Sciatic nerve (tissue), 2 donors: Measurements from ENCODE around the gene FRMPD2. TPM values are rescaled to one million over a fixed set of nuclear protein-coding genes. Genes with fewer than 3 reads are reported as not detected.
A peak's percentile ranks its signal among the peaks of the same experiment; 100 is the strongest.
"Not testable (repeated sequence)": the region's sequence is repeated elsewhere in the genome, so short reads cannot be mapped to it uniquely, and the experiment has no call there.

ENCODE experiments used
- ATAC-seq: fragments of 200-7000 bp; cut with Tn5 transposase; one replicate; pipeline ENCODE4 v1.9.1; 2020; ENCODE audit warnings: mild to moderate bottlenecking, moderate library complexity
- DNase-seq: peaks from one replicate; pipeline ENCODE4 v3.0.0-alpha.2; 2020; ENCODE audit warnings: low spot score
- intact Hi-C: fragments of 100-400 bp; cut with DNase I; formaldehyde crosslinking; loops from one replicate; pipeline ENCODE4 v1.14.2; 2022
- total RNA-seq: library from RNA; stranded (reverse); fragmentation: NEBNext Ultra II Directional; extraction: Animal tissue kit (Norgen Biotek cat#: 25700); gene quantifications from one replicate; pipeline ENCODE4 v1.2.1, GENCODE V29; 2021
- donor health status: DM: no; HTN: no; CAD: no.
- donor health status: DM: no; HTN: no; CAD: no.

Gene FRMPD2
- total RNA-seq, 1 donor from 2014 or later = 0.13 TPM

DNA sequence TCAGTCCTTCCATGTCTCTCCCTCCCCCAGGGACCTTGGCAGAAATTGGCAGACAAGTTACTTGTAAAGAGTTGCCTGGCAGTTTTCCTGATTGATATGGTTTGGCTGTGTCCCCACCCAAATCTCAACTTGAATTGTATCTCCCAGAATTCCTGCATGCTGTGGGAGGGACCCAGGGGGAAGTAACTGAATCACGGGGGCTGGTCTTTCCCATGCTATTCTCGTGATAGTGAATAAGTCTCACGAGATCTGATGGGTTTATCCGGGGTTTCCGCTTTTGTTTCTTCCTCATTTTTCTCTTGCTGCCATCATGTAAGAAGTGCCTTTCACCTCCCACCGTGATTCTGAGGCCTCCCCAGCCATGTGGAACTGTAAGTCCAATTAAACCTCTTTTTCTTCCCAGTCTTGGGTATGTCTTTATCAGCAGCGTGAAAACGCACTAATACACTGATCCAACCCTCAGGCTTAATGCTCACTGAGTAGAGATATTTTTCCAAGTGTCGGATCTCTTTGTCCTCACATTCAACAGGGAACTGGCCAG lies 88.2 kb downstream of the FRMPD2 start:
- DNase-seq, intact Hi-C loops, ATAC-seq: not testable (repeated sequence)

DNA sequence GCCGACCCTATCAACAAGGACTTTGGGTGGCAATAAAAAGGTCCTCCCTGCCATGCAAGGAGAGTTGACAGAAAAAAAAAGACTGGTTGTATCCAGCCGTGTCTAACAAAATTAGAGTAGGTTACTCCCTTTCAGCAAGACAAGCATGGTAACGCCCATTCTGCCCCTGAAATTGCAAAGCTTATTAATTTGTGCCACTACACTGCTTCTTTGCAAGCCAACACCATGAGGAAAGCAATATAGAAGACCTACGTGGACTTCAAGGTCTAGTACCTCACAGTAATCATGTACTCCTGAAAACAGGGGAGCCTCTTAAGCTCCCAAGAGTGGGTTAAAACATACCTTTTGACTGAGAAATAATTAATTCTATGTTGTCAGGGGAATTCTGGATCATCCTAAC lies 90.3 kb downstream of the FRMPD2 start:
- intact Hi-C loops = no loop called here
- DNase-seq (no peak), ATAC-seq (no peak)

DNA sequence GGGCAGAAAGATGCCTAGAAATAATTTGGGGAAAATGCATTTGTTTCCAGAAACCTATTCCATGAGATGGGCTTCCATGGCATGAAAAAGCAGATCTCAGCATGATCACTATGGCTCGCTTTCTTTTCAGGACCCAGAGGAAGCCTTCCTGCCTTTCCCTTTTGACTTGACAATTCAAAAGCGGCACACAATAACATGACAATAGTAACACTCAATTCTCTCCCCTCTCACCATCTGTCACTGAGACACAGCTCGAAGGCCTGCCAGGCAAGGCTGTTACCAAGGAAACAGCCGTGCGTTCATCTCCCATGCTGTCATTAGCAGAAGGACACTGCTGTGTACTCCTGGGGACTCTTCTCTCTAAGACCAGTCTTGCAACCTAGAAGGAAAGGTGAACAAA lies 101.8 kb downstream of the FRMPD2 start:
- intact Hi-C loops, ATAC-seq, DNase-seq: not testable (repeated sequence)

DNA sequence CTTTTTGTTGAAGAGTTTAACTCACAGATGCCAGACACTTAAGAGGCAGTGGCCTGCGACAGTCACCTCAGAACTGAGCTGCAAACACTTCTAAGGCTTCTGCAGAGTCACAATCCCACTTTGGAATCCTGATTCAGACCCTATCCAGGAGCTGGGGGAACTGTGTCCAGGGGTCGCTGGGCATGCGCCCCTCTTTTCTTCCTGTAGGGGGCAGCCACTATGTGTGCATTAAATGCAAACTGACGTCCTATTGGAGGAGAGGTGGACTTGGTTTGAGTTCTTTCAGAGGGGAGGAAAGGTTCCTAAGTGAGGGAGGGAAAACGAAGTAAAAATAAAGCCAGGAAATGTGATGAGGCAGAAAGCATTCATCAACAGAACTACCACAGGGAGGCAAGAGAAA lies 113.8 kb downstream of the FRMPD2 start:
- ATAC-seq, intact Hi-C loops: not testable (repeated sequence)

DNA sequence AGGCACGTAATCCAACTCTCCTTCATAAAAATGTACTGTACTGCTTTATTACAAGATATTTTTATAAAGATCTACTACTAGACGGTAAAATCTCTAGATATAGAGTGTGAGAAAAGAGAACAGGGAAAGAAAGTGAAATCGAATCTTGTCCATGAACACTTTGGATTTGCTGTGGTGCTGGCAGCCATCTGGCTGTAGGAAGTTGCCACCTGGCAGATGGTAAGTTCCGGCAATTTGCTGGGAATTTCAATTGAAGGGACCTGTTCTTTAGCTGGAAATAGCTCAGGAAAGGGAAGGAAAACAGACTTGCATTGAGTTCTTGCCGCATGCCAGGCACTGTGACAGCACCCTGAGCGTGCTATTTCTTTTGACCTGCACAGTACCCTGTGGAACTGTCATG lies 114.3 kb downstream of the FRMPD2 start:
- ATAC-seq, DNase-seq, intact Hi-C loops: not testable (repeated sequence)

More for the DNA sequence above, 113.8 kb downstream of the FRMPD2 start:
- DNase-seq = not testable (repeated sequence)

DNA sequence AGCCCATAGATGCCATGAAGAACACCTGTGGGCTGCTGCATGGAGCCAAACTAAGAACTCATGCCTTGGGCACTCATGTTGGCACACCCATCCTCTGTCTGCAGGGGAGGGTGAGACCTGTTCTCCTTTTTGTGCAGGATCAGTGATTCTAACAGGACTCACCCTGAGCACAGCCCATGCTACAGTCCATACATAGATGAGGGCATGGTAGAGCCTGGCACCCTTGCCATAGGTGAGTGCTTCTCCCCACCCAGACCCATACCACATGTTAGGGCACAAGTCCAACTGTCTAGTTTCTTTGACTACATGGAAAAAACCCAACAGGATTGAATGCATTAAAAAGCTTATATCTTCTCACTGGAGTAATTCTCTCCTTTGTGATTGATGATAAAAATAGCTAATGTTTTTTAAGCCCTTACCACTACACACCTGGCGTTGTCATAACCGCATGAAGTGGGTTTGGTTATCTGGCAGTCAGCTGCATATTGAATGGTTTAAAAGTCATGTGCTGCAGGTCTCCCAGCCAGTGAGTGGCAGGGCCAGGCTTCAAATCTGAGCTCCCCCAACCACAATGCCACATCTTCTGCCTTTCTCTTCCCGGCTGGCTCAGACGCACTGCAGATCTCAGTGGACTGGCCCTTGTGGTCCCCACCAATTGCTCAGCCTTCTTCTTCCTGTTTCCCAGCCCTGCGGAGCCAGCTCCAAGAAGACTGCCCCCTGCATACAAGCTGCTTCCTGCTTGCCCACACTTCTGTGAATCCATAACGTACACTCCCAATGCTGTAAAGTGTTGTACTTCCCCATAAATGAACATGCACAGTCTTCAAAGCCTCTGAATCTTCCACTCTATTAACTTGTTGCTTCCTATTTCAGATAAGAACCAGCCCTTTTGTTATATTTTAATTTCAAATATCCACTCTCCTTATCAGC lies 120.0 kb downstream of the FRMPD2 start:
- DNase-seq, intact Hi-C loops: not testable (repeated sequence)
- peak; percentile 50 for ATAC-seq

DNA sequence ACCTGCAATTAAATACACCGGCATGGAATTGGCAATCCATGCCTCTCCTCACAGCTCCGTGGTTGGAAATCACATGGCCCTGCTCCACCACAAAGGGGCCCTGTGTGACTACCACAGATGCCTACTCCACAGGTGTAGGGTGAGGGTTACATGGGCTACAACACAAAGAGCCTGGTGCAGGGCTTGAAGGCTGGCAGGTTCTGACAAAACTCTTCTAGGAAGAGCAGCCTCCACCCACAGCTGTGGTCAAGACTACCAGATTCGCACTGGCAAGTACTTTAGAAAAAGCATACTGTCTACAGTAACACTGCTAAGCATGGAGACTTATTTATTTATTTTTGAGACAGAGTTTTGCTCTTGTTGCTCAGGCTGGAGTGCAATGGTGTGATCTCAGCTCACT lies 126.9 kb downstream of the FRMPD2 start:
- DNase-seq, intact Hi-C loops: not testable (repeated sequence)

DNA sequence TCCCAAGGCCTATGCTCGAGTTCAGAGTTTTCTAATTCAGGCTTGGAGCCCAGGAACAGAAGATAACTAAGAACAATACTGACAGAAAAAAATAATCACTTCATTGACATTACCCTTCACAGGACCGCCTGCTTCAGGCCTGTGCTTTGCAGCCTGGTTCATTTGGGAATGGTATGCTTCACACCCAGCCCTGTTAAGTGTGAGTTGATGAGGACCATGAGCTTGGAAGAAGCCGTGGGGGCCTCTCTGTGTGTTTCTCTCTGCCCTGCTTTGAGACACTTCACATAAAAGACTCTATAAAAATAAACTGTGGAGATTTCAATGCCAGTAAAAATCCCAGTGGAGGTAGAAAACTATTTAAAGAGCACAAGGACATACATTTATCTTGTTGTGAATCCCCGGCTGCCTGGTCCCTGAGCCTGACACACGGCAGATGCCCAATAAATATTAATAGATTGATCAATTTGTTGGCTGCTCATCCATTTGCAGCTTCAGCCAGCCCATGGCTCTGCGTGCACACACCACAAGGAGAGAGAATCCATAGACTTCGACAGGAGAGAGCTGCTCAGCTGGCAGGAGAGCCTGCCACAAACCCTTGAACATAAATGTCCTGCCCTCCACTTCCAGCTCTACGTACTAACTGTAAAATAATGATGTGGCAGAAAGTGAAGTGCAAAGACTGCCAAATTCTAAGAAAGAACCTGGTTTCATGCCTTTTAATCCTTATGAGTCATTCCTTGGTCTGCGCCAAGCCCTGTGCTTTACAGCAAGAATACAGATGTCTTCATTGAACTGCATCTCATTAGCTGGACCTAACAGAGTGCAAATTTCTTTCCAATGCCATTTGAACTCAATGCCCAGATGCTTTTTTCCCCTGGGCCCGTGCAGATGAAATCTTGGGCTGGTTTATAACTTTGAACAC lies 130.5 kb downstream of the FRMPD2 start:
- intact Hi-C loops, ATAC-seq, DNase-seq: not testable (repeated sequence)

More for the DNA sequence above, 126.9 kb downstream of the FRMPD2 start:
- ATAC-seq = not testable (repeated sequence)

DNA sequence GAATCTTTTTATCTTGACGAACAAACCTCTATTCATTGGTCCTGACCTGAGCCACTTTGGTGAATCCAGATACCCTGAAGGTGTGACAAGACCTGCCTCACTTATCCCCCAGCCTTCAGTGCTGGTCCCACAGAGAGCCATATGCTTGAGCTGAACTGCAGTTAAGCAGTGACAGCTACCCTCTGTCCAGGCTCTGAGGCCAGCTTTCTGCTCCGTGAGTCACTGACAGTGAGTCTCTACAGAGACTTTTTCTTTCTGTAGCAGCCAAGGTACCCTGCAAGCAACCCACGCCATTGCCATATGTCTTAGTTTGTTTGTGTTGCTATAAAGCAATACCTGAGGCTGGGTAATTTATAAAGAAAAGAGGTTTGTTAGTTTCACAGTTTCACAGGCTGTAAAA lies 133.5 kb downstream of the FRMPD2 start:
- DNase-seq, ATAC-seq, intact Hi-C loops: not testable (repeated sequence)

DNA sequence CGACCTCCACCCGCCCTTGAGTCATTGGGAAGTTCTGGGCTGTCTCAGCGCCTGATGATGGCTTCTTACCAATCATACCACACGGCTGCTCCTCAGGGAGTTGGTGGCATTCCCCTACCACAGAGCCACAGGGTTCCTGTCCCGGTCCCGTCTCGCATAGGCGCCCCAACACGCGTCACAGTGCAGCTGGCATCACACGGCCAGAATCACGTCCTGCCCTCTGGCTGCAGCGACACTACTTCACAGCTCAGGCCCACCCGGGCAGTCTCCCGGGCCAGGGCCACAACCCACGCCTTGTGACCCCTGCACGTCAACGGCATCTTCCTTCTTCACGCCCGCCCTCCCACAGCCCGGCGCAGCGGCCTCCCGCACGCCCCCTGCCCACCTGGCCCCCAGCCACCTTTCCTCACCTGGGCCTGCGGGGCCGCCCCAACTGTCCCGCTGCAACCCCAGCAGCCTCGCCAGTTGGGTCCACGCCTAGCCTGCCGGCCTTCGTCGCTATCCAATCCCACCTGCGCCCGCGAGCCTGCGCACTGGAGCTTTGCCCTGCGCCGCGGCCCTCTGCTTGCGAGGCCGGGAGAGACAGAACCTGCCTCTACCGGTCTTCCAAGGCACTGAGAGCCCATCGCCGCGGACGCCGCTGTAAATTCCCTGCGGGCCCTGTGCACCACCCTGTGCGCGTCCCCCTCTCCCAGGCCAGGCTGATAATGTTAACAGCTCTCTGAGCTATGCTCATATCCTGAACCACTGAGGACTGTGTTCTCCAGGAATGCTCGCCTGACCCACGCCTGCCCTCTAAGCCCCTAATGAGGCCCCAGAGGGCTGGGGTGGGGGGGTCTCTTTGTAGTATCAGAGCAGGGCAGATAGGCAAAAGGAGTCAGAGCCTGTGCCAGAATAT lies 134.3 kb downstream of the FRMPD2 start:
- intact Hi-C loops, DNase-seq: not testable (repeated sequence)
- peak; percentile 75 for ATAC-seq

DNA sequence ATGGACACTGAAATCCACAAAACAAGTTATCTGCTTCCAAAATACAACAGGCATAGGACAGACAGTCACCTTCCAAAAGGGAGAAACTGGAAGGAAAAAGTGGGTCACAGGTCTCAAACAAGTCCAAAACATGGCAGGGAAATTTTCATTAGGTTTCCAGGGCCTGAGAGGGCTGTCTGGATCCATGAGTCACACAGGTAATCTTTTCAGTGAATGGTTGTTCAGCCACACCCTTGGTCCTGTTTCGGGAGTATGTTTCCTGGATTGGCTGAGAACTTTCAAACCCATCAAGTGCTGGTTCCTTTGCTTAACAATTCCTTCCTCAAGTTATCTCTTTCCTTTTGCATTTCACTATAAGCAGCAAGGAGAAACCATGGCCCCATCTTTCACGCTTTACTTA lies 145.5 kb downstream of the FRMPD2 start:
- not testable (repeated sequence) for ATAC-seq

DNA sequence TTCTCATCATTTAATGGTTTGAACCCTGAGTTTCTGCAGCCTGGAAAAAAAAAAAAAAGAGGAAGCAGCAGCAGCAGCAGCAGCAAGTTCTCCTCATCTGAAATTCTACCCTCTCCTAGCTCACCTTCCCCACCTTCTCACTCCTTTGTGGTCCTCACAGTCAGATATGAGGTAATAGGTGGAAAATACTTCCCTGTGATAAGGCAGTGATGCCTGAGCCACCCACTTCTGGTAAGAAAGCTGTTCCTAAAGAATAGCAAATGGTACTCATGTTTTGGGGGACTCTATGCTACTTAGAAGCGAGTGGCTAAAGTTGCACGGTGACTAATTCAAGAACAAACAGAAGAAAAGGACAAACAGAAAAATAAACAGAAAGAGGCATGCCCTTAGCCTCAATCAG lies 148.2 kb downstream of the FRMPD2 start:
- ATAC-seq, DNase-seq, intact Hi-C loops: not testable (repeated sequence)

More for the DNA sequence above, 145.5 kb downstream of the FRMPD2 start:
- DNase-seq, intact Hi-C loops: not testable (repeated sequence)

DNA sequence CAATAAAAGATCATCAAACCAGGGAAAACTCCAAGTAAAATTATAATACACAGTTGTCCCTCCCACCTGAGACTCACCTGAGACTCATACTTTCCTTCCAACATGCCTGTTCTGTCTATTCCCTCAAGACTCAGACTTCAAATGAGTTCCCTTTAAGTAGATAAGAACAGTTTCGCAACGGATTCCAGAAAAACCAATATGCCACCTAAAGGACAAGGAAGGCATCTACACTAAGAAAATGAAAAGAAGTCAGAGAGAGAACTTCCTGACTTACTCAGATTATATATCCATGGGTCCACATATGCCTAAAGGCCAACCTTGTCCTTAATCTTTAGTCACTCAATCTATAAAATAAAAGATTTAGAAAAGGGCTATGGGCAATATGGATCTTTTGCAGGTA lies 148.9 kb downstream of the FRMPD2 start:
- DNase-seq, intact Hi-C loops, ATAC-seq: not testable (repeated sequence)

DNA sequence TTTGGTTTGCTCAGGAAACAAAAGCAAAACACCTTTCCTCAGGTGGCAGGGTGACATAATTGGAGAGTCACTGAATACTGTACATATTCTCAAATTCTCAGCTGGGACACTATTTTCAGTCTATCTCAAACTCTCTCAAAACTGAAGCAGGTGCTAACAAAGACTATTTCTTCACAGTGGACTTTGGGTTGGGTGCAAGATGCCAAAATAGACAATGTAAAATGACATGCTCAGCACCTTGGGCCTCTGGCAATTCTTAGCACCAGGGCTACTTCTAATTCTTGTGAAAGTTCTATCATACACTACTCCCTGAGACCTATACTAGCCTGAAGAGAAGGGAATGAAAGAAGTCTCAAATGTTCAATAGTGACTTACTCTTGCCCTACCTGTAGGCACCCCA lies 151.9 kb downstream of the FRMPD2 start:
- ATAC-seq, intact Hi-C loops, DNase-seq: not testable (repeated sequence)

DNA sequence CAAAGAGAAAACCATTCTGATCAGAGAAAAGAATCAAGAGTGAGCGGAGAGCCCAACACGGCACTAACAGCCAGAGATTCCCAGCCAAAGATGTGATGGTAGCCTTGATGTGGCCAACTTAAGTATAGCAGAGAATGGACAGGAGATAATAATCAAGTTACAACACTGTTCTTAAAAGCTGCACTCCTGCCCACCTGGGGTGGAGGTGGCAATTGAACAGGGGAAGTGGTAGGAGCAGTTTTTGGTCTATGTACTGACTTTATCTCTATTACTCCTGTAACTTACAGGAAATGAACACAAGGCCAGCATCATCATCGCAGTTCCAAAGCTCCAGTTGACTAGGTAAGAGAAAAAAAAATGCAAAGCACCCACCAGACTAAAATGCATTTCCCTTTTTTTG lies 164.2 kb downstream of the FRMPD2 start:
- ATAC-seq, intact Hi-C loops, DNase-seq: not testable (repeated sequence)
